HEK293T (cell line): ENCODE measurements around the gene APOL1.

Source experiments
- CTBP1 ChIP-seq: fragments of 450-650 bp; IDR thresholded peaks from 2 replicates; pipeline ENCODE4 v1.6.1; 2016; ENCODE audit warnings: borderline replicate concordance
- ELF4 ChIP-seq: fragments of 450-650 bp; IDR thresholded peaks from 2 replicates; pipeline ENCODE4 v1.6.1; 2017; ENCODE audit warnings: antibody characterized with exemption
- NFRKB ChIP-seq: fragments of 450-650 bp; IDR thresholded peaks from 2 replicates; pipeline ENCODE4 v1.6.1; 2016; ENCODE audit warnings: mild to moderate bottlenecking, moderate library complexity

DNA sequence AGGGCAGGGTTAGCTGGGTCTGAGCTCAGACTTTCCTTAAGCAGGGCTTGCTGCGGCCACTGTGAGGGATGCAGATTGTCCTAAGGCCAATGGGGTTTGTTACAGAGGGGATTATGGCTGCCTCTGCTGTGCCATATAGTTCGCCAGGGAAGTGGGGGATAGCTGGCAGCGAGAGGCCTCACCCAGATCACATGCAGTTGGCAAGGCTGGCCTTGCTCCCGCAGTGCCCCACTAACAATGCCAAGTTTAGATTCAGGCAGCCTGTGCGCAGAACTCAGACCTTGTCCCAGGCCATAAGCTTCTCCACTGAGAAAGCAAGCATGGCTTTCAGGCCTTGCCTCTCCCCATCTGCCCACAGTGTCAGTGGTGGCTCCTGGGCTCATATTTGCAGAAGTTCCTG, 8.9 kb upstream of the APOL1 start:
- TF ChIP-seq ELF4, result no peak
- TF ChIP-seq CTBP1, result no peak
- TF ChIP-seq NFRKB, result no peak
